ENCODE results near the gene TNRC6C.

TNRC6C gene

DNA sequence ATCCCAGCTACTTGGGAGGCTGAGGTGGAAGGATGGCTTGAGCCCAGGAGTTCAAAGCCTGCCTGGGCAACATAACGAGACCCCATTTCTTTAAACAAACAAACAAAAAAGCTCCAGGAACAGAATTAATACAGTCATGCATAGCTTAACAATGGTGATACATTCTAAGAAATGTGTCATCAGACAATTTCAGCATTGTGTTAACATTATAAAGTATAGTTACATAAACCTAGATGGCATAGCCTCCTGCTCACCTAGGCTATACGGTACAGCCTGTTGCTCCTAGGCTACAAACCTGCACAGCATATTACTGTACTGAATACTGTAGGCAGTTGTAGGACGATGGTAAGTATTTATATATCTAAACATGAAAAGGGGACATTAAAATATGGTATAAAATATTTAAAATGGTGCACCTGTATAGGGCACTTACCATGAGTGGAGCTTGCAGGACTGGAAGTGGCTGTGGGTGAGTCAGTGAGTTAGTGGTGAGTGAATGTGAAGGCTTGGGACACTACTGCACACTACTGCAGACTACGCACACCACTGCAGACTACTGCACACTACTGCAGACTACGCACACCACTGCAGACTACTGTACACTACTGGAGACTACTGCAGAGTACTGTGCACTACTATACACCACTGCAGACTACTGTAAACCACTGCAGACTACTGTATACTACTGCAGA, 95.4 kb downstream of the TNRC6C start:
- no peak overlapping the region for H3K4me3 ChIP-seq (ENCODE audit: low read depth, low read length)
- TF ChIP-seq, protein P1, sequence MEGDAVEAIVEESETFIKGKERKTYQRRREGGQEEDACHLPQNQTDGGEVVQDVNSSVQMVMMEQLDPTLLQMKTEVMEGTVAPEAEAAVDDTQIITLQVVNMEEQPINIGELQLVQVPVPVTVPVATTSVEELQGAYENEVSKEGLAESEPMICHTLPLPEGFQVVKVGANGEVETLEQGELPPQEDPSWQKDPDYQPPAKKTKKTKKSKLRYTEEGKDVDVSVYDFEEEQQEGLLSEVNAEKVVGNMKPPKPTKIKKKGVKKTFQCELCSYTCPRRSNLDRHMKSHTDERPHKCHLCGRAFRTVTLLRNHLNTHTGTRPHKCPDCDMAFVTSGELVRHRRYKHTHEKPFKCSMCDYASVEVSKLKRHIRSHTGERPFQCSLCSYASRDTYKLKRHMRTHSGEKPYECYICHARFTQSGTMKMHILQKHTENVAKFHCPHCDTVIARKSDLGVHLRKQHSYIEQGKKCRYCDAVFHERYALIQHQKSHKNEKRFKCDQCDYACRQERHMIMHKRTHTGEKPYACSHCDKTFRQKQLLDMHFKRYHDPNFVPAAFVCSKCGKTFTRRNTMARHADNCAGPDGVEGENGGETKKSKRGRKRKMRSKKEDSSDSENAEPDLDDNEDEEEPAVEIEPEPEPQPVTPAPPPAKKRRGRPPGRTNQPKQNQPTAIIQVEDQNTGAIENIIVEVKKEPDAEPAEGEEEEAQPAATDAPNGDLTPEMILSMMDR (IDR thresholded peaks at IDR 0.05; ENCODE audit: low read depth, low read length), result no peak
- DNase-seq (ENCODE audit: low read depth, low spot score), result no peak
- in situ Hi-C loops (cut with HindIII; ENCODE audit: low sequenced_read_pairs), result no loop called here

DNA sequence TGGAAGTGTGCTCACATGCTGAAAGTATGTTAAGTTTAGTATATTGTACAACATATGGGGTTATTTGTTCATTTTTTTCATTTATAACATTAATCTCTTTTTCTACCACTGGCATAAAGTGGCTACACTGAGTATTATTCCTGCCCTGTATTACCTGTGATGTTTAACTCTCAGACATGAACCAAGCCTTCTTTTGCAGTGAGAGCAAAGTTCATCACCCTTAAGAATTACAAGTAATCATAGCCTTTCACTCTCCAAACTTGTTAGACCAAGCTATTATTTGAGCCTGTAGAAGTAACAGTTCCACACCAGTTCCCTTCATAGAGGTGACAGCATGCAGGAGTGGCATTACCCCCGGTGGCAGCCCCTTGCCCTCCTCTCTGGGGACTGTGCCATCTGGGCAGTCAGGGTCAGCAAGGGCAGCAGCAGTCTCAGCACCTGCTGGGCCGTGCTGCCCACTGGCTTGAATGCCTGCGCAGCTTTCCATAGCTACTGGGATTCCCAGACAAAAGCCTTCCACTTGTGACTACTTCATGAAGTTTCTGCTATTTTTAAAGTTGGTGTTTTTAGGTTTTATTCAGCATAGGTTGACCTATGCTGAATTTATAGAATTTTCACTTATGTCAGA, 98.7 kb downstream of the TNRC6C start:
- DNase-seq (ENCODE audit: low read depth, low spot score), result no peak
- in situ Hi-C loops (cut with HindIII; ENCODE audit: low sequenced_read_pairs), result no loop called here
- TF ChIP-seq, protein P1 (IDR thresholded peaks at IDR 0.05; ENCODE audit: low read depth, low read length), result no peak
- H3K4me3 ChIP-seq (ENCODE audit: low read depth, low read length), result no peak overlapping the region

DNA sequence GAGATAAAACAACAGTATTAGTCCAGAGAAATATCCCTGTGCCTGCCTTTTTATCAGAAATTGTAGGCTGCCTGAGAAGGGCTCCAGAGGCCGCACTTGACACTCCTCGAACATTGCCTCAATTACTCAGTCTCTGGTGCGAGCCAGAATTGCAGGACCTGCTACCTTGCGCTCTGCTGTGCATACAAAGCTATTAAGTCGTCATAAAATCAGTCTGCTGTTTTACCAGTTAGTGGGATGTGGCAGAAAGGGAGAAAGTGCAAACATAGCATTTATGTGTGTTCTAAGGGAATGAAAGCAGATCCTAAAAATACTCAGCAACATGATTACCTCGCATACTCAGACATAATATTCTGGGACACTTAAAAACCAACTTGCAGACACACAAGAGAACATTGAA, 99.5 kb downstream of the TNRC6C start:
- in situ Hi-C loops (cut with HindIII; ENCODE audit: low sequenced_read_pairs), result no loop called here
- DNase-seq (ENCODE audit: low read depth, low spot score), result no peak
- TF ChIP-seq, protein P1 (IDR thresholded peaks at IDR 0.05; ENCODE audit: low read depth, low read length), result no peak
- no peak overlapping the region for H3K4me3 ChIP-seq (ENCODE audit: low read depth, low read length)

DNA sequence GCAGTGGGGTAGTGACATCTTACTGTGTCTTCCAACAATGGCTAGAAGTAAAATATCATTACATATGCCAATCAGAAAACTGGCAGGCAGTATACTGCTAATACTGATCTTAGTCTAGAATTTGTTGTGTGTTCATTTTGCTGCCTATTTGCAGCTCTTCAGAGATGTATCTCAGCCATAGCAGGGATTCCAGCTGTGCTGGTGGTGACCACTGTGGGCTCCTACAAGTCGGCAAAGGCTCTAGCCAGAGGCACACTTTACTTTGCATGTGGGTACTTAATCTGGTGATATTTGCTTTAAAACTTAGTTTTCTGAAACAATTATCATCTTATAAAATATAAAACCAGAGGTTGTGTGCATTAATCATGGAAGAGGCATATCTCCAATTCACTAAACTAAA, 100.1 kb downstream of the TNRC6C start:
- TF ChIP-seq, protein P1 (IDR thresholded peaks at IDR 0.05; ENCODE audit: low read depth, low read length), result no peak

DNA sequence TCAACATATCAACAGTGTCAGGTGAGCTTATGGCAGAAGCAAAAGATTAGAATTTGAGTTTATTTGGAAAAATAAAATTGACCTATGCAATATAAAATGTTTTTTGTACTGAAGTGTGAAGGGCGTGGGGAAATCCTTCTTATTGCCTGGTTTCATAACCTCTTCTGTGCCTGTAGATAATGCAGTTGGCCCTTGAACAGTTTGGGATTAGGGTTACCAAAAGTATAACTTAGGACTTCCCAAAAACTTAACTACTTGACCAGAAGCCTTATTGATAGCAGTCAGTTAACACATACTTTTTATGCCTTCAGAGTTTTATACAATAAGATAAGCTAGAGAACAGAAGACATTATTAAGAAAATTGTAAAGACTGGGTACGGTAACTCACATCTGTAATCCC, 104.1 kb downstream of the TNRC6C start:
- TF ChIP-seq, protein P1 (IDR thresholded peaks at IDR 0.05; ENCODE audit: low read depth, low read length), result no peak
- DNase-seq (ENCODE audit: low read depth, low spot score), result no peak
- in situ Hi-C loops (cut with HindIII; ENCODE audit: low sequenced_read_pairs), result no loop called here
- H3K4me3 ChIP-seq (ENCODE audit: low read depth, low read length), result no peak overlapping the region

More for the DNA sequence above, 100.1 kb downstream of the TNRC6C start:
- in situ Hi-C loops (cut with HindIII; ENCODE audit: low sequenced_read_pairs), result no loop called here
- no peak overlapping the region for H3K4me3 ChIP-seq (ENCODE audit: low read depth, low read length)
- DNase-seq (ENCODE audit: low read depth, low spot score), result no peak

DNA sequence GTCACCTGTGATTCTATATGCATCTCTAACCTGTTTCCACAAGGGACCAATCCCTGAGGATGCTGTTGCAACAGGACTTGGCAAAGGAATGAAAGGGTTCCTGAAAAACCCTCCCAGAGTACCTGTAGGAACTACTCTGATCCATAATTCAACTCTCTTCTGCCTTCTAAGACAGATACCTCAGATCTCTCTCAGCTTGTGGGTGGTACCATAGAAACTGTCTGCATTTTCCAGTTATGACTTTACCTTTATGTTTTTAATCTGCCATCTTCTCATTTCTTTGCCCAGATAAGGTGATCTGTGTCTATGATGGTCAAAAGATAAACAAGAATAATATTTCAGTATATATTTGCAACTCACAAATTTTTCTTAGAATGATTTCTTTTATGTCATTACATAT, 105.0 kb downstream of the TNRC6C start:
- TF ChIP-seq, protein P1 (IDR thresholded peaks at IDR 0.05; ENCODE audit: low read depth, low read length), result no peak
- in situ Hi-C loops (cut with HindIII; ENCODE audit: low sequenced_read_pairs), result no loop called here
- H3K4me3 ChIP-seq (ENCODE audit: low read depth, low read length), result no peak overlapping the region
- DNase-seq (ENCODE audit: low read depth, low spot score), result no peak
